Neural cell (in vitro differentiated cells): ENCODE measurements around the gene RAB6A. TPM values are rescaled to one million over a fixed set of nuclear protein-coding genes. Genes with fewer than 3 reads are reported as not detected.
"Not testable (repeated sequence)": the region's sequence is repeated elsewhere in the genome, so short reads cannot be mapped to it uniquely, and the experiment has no call there.

Source experiments
- H2AFZ ChIP-seq: fragments of 200-600, 300-800 bp; sonication (generic), shearing (Covaris generic); 2 replicates; pipeline ENCODE4 v1.6.0; 2014; ENCODE audit warnings: low read depth, mild to moderate bottlenecking, antibody characterized with exemption, low read length, moderate library complexity
- H3F3A ChIP-seq: fragments of 200-600 bp; shearing (Covaris generic); 2 replicates; pipeline ENCODE4 v1.6.1; 2016; ENCODE audit warnings: mild to moderate bottlenecking, moderate library complexity, mixed read lengths, antibody characterized with exemption, low read length; ENCODE audit not compliant: insufficient read depth, poor library complexity, severe bottlenecking
- H3K27ac ChIP-seq: fragments of 200-600, 300-800 bp; sonication (generic), shearing (Covaris generic); 2 replicates; pipeline ENCODE4 v1.5.1; 2014; ENCODE audit warnings: mild to moderate bottlenecking, low read length, moderate library complexity
- H3K27me3 ChIP-seq: fragments of 300-800, 200-600 bp; sonication (generic), shearing (Covaris generic); 2 replicates; pipeline ENCODE4 v1.6.0; 2014; ENCODE audit warnings: mild to moderate bottlenecking, low read depth, low read length, moderate library complexity; ENCODE audit not compliant: insufficient read depth
- H3K36me3 ChIP-seq: fragments of 300-800, 200-600 bp; sonication (generic), shearing (Covaris generic); 2 replicates; pipeline ENCODE4 v1.5.1; 2014; ENCODE audit warnings: mild to moderate bottlenecking, antibody characterized with exemption, low read length, moderate library complexity; ENCODE audit not compliant: insufficient read depth
- H3K4me2 ChIP-seq: fragments of 300-800, 200-600 bp; sonication (generic), shearing (Covaris generic); 2 replicates; pipeline ENCODE4 v1.6.0; 2014; ENCODE audit warnings: mild to moderate bottlenecking, low read length
- H3K4me3 ChIP-seq: fragments of 300-800, 200-600 bp; sonication (generic), shearing (Covaris generic); 2 replicates; pipeline ENCODE4 v1.5.1; 2014; ENCODE audit warnings: mild to moderate bottlenecking, low read length, moderate library complexity
- H3K79me2 ChIP-seq: fragments of 200-600 bp; shearing (Covaris generic); replicated peaks from 2 replicates; pipeline ENCODE4 v1.6.0; 2014; ENCODE audit warnings: mild to moderate bottlenecking, low read length, moderate library complexity; ENCODE audit not compliant: insufficient read depth
- H3K9ac ChIP-seq: fragments of 300-800, 200-600 bp; sonication (generic), shearing (Covaris generic); 2 replicates; pipeline ENCODE4 v1.6.1; 2016; ENCODE audit warnings: mild to moderate bottlenecking, low read length, mixed read lengths
- H3K9me2 ChIP-seq: fragments of 200-600 bp; shearing (Covaris generic); 2 replicates; pipeline ENCODE4 v1.6.1; 2016; ENCODE audit warnings: mild to moderate bottlenecking, low read length, mixed read lengths; ENCODE audit not compliant: insufficient read depth
- H3K9me3 ChIP-seq: fragments of 200-600, 300-800 bp; sonication (generic), shearing (Covaris generic); 2 replicates; pipeline ENCODE4 v1.6.1; 2016; ENCODE audit warnings: mild to moderate bottlenecking, mixed run types, low read length, moderate library complexity, mixed read lengths
- H4K20me1 ChIP-seq: fragments of 200-600 bp; shearing (Covaris generic); 2 replicates; pipeline ENCODE4 v1.6.1; 2016; ENCODE audit warnings: mild to moderate bottlenecking, mixed run types; ENCODE audit not compliant: insufficient read depth
- CTCF ChIP-seq: fragments of 450-650 bp; IDR thresholded peaks from 2 replicates; pipeline ENCODE4 v1.5.1; 2014; ENCODE audit warnings: antibody characterized with exemption, mild to moderate bottlenecking, moderate library complexity; ENCODE audit not compliant: poor library complexity, severe bottlenecking
- EP300 ChIP-seq: fragments of 450-650 bp; conservative IDR thresholded peaks from 2 replicates; pipeline ENCODE4 v1.6.1; 2014; ENCODE audit warnings: antibody characterized with exemption, mild to moderate bottlenecking, moderate library complexity; ENCODE audit not compliant: poor library complexity, severe bottlenecking
- EZH2 ChIP-seq: fragments of 200-600, 300-800 bp; shearing (Covaris generic), sonication (generic); IDR thresholded peaks from 2 replicates; pipeline ENCODE4 v1.6.1; 2014; ENCODE audit warnings: antibody characterized with exemption, low read length, borderline replicate concordance, mild to moderate bottlenecking; ENCODE audit not compliant: insufficient read depth, poor library complexity, severe bottlenecking
- MXI1 ChIP-seq: fragments of 450-650 bp; conservative IDR thresholded peaks from 2 replicates; pipeline ENCODE4 v1.6.1; 2014; ENCODE audit warnings: antibody characterized with exemption, mild to moderate bottlenecking; ENCODE audit not compliant: poor library complexity, severe bottlenecking
- POLR2AphosphoS5 ChIP-seq: IDR thresholded peaks from 2 replicates; pipeline ENCODE4 v1.6.1; 2012
- RAD21 ChIP-seq: fragments of 450-650 bp; conservative IDR thresholded peaks from 2 replicates; pipeline ENCODE4 v1.6.1; 2014; ENCODE audit warnings: antibody characterized with exemption, mild to moderate bottlenecking, moderate library complexity
- REST ChIP-seq: IDR thresholded peaks from 2 replicates; pipeline ENCODE4 v1.6.1; 2012; ENCODE audit warnings: borderline replicate concordance
- SMC3 ChIP-seq: fragments of 450-650 bp; conservative IDR thresholded peaks from 2 replicates; pipeline ENCODE4 v1.6.1; 2014; ENCODE audit warnings: antibody characterized with exemption, mild to moderate bottlenecking, moderate library complexity; ENCODE audit not compliant: poor library complexity
- TAF1 ChIP-seq: IDR thresholded peaks from 2 replicates; pipeline ENCODE4 v1.6.1; 2012; ENCODE audit warnings: low read depth
- polyA plus RNA-seq: library from polyadenylated mRNA; depleted of rRNA; stranded (reverse); fragments of >200 nt; gene quantifications from 2 replicates; pipeline ENCODE4 v1.2.3, GENCODE V29; 2014

RAB6A gene
- polyA plus RNA-seq, 1 donor from 2014 or later, result 155 TPM

- not testable (repeated sequence) for H2AFZ ChIP-seq, H3K36me3 ChIP-seq, H3K9ac ChIP-seq, H3K27me3 ChIP-seq, H3K9me3 ChIP-seq, H3K79me2 ChIP-seq, H4K20me1 ChIP-seq, H3K27ac ChIP-seq, H3K4me3 ChIP-seq, H3F3A ChIP-seq, H3K9me2 ChIP-seq, H3K4me2 ChIP-seq
Observed at GRCh38 chr11:73785467-73785866, 24.6 kb upstream of the RAB6A start.

GRCh38 chr11:73784734-73785133 lies 23.9 kb upstream of the RAB6A start:
- Histone ChIP-seq H3K9me2 (no peaks in the 10 kb centered on the region), H3K27me3 (no peaks in the 10 kb centered on the region), H3K9ac (no peak overlapping the region), H3K36me3 (no peaks in the 10 kb centered on the region), H3K4me2 (no peak overlapping the region), H3K4me3 (no peak overlapping the region), H2AFZ (no peak overlapping the region), H3K9me3 (no peaks in the 10 kb centered on the region), H3K79me2 (no peaks in the 10 kb centered on the region), H3K27ac (no peak overlapping the region), H3F3A (no peaks in the 10 kb centered on the region), H4K20me1 (no peaks in the 10 kb centered on the region)
- TF ChIP-seq SMC3 (no peak), EP300 (no peak), RAD21 (no peak), REST (no peak), MXI1 (no peak), EZH2 (no peak), TAF1 (no peak), CTCF (no peak), POLR2AphosphoS5 (no peak)

- Histone ChIP-seq H2AFZ (no peak overlapping the region), H3K27me3 (no peaks in the 10 kb centered on the region), H3K79me2 (no peaks in the 10 kb centered on the region), H3K9me3 (no peaks in the 10 kb centered on the region), H3F3A (peaks cover under 1% of the 10 kb centered on the region), H3K9ac (no peak overlapping the region), H3K4me2 (no peak overlapping the region), H3K27ac (no peak overlapping the region), H3K4me3 (no peak overlapping the region), H3K9me2 (no peaks in the 10 kb centered on the region), H4K20me1 (no peaks in the 10 kb centered on the region), H3K36me3 (no peaks in the 10 kb centered on the region)
- TF ChIP-seq SMC3, result no peak
- no peak for TF ChIP-seq TAF1
Observed at GRCh38 chr11:73784080-73784634, 23.3 kb upstream of the RAB6A start.
